Measurements from ENCODE around the gene OR4K2. TPM values are rescaled to one million over a fixed set of nuclear protein-coding genes. Genes with fewer than 3 reads are reported as not detected.

Gene OR4K2
- total RNA-seq, 4 donors from 2014 or later = not detected

DNA sequence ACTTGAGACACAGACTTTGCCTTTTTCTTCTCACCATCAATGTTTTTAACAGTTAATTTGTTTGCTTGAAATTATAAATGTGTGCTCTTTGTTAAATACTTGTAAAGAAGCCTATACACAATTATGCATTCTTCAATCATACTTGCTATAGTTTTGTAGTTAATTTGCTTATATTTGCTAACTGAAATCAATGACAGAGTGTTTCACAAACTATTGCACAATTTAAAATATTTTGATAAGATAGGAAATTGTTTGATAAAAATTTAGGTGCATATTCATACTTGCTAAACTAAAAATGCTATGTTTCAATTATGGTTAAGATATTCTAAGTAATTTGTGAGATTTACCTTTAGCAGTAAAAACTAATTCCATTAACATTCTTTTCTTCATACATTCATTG, 31.7 kb downstream of the OR4K2 start:
- Histone ChIP-seq H3K4me3 (replicated peaks in 1 of 3) (no peak overlapping the region), H3K27ac (no peak overlapping the region), H3K9me3 (no peaks in the 10 kb centered on the region), H3K36me3 (no peaks in the 10 kb centered on the region), H3K27me3 (no peaks in the 10 kb centered on the region), H3K4me1 (no peaks in the 10 kb centered on the region)
- intact Hi-C loops (cut with DNase I) = no loop called here
- no peak for TF ChIP-seq POLR2A (IDR thresholded peaks at IDR 0.05)
- TF ChIP-seq, protein P1, sequence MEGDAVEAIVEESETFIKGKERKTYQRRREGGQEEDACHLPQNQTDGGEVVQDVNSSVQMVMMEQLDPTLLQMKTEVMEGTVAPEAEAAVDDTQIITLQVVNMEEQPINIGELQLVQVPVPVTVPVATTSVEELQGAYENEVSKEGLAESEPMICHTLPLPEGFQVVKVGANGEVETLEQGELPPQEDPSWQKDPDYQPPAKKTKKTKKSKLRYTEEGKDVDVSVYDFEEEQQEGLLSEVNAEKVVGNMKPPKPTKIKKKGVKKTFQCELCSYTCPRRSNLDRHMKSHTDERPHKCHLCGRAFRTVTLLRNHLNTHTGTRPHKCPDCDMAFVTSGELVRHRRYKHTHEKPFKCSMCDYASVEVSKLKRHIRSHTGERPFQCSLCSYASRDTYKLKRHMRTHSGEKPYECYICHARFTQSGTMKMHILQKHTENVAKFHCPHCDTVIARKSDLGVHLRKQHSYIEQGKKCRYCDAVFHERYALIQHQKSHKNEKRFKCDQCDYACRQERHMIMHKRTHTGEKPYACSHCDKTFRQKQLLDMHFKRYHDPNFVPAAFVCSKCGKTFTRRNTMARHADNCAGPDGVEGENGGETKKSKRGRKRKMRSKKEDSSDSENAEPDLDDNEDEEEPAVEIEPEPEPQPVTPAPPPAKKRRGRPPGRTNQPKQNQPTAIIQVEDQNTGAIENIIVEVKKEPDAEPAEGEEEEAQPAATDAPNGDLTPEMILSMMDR (IDR thresholded peaks at IDR 0.05) = no peak
- no peak for DNase-seq

DNA sequence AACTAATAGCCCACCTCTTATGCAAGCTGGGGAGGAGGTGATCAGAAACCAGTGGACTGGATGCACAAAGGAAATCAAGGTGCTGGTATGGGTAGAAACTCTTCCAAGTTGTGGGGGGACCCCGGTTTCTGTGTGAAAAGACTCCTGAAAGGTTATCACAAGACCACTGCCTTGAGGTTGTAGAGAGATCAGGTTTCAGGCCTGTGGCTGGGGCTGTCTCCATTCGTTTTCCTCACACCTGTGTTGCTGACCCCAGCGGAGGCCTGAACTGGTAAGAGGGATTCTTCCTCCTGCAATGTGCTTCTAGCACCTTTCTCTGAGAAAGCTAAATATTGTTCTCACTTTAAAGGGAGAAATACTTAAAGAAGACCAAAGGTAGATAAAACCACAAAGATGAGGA, 36.2 kb downstream of the OR4K2 start:
- TF ChIP-seq, protein P1 (IDR thresholded peaks at IDR 0.05) = no peak
- no peak for TF ChIP-seq POLR2A (IDR thresholded peaks at IDR 0.05)
- H3K27me3 ChIP-seq = no peaks in the 10 kb centered on the region
- no peaks in the 10 kb centered on the region for H3K9me3 ChIP-seq
- no peaks in the 10 kb centered on the region for H3K4me1 ChIP-seq
- H3K4me3 ChIP-seq (replicated peaks in 1 of 3) = no peak overlapping the region
- no peak overlapping the region for H3K27ac ChIP-seq
- DNase-seq = no peak
- intact Hi-C loops (cut with DNase I) = no loop called here
- WGBS, 2 donors = 39 to 47% methylated on average over 3 of the region's 3 CpGs
- H3K36me3 ChIP-seq = no peaks in the 10 kb centered on the region

DNA sequence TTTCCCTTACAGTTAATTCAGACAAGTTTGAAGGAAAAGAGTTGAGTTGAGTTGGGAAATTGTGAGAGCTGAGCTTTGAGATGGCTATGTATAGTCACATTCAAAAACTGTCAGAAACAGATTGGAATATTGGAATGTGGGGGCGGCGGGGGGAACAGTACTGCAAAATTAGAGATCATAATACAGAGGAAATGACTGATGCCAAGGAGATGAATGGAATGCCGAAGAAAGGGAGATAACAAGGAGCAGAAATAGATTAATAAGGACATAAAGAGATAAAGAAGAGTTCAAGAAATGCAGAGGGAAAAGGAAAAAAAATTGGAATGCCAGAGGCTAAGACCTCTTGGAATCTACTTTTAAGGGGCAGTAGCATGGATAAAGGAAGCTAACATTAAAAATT, 42.3 kb downstream of the OR4K2 start:
- H3K9me3 ChIP-seq = no peaks in the 10 kb centered on the region
- WGBS, 2 donors = 63 to 71% methylated on average over 3 of the region's 3 CpGs
- H3K4me1 ChIP-seq = no peaks in the 10 kb centered on the region
- TF ChIP-seq, protein P1 (IDR thresholded peaks at IDR 0.05) = no peak
- TF ChIP-seq POLR2A (IDR thresholded peaks at IDR 0.05) = no peak
- no peak for DNase-seq
- no peaks in the 10 kb centered on the region for H3K36me3 ChIP-seq
- no peak overlapping the region for H3K27ac ChIP-seq
- no peak overlapping the region for H3K4me3 ChIP-seq (replicated peaks in 1 of 3)
- H3K27me3 ChIP-seq = no peaks in the 10 kb centered on the region
- intact Hi-C loops (cut with DNase I) = no loop called here

DNA sequence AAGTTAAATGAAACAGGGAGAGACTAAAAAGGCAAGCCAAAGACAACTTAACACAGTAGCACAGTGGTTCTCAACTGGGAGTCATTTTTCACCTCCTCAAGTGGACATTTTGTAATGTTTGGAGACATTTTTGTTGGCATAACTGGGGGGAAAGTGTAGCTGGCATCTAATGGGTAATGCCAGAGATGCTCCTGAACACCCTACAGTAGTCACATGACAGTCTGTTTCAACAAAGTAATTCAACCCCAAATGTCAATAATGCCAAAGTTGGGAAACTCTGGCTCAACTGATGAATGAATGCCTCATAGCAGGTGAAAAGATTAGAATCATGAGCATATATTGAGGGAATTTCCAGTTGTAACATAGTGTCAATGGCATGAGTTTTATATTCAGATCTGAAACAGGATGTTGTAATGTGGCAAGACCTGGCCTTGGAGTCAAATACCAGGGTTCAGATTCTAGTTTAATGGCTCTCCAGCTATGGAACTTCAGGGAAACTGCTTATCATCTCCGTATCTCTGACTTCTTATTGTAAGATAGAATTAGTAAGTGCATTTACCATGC, 43.1 kb downstream of the OR4K2 start:
- Histone ChIP-seq H3K27ac (no peak overlapping the region), H3K4me3 (replicated peaks in 1 of 3) (no peak overlapping the region), H3K36me3 (no peaks in the 10 kb centered on the region), H3K9me3 (no peaks in the 10 kb centered on the region), H3K4me1 (no peaks in the 10 kb centered on the region), H3K27me3 (no peaks in the 10 kb centered on the region)
- TF ChIP-seq, protein P1 (IDR thresholded peaks at IDR 0.05) = no peak
- no peak for TF ChIP-seq POLR2A (IDR thresholded peaks at IDR 0.05)
- intact Hi-C loops (cut with DNase I) = no loop called here
- 57 to 70% methylated on average over 1 of the region's 1 CpG for WGBS, 2 donors
- no peak for DNase-seq

DNA sequence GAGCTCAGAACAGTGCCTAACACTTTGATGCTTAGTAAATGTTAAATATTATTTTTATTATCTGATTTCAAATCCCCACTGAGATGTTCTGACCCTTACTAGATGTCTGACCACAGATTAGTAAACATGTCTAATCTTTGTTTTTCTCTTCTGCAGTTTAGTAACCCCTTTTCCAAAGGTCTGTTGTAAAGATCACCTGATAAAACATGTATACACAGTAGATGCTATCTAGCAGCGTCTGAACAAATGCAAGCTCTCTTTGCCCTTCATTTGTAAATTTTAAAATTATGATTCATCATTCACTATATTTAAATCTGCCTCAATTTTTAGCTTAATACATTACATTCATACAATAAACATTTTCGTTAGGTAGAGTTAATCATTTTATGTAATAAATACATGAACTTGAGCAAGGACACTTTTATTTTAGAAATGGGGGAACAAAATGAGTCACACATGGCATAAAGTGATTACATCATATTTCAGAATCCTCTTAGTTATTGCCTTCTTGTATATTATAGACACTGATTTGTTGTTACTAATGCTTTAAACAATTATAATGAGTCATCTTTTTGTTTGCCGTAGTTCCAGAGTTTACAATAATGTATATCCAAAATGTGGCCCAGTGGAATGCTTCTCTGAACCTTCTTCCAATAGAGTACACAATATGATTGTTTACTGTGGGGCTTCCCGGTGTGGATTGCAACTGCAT, 43.8 kb downstream of the OR4K2 start:
- TF ChIP-seq, protein P1 (IDR thresholded peaks at IDR 0.05) = no peak
- TF ChIP-seq POLR2A (IDR thresholded peaks at IDR 0.05) = no peak
- Histone ChIP-seq H3K36me3 (no peaks in the 10 kb centered on the region), H3K27ac (no peak overlapping the region), H3K4me3 (replicated peaks in 1 of 3) (no peak overlapping the region), H3K27me3 (no peaks in the 10 kb centered on the region), H3K9me3 (no peaks in the 10 kb centered on the region), H3K4me1 (no peaks in the 10 kb centered on the region)
- intact Hi-C loops (cut with DNase I) = no loop called here
- 55 to 57% methylated on average over 4 of the region's 4 CpGs for WGBS, 2 donors
- no peak for DNase-seq

Data from thyroid gland (tissue), 4 donors.